ENCODE measurements around the gene BAHCC1. TPM values are rescaled to one million over a fixed set of nuclear protein-coding genes. Genes with fewer than 3 reads are reported as not detected.

Gene BAHCC1
- total RNA-seq, 2 donors from 2014 or later: 12.5 to 26.3 TPM

DNA sequence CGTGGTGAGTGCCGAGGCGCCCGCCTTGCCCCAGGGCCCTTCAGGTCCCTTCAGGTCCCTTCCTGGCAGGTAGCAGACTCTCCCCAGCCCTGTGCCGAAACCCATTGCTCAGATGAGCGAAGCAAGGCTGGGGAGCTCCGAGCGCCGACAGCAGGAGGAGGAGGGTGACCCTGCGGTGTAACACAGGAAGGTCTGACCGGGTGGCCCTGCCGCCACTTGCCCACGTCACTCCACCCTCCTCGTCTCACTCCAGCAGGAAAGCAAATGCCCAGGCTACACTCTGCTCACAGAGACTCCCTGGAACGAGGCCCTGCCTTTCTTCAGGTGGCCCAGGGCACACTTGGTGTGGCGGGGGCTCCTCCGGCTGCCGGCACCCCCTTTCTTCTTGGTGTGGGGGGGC is 60.1 kb downstream of the BAHCC1 start:
- Histone ChIP-seq H3K27me3 (no peaks in the 10 kb centered on the region), H3K27ac (no peak overlapping the region), H3K9ac (ENCODE audit: low read depth in 2 of 2, low read length in 2 of 2) (no peak overlapping the region), H3K9me3 (no peaks in the 10 kb centered on the region), H3K4me3 (no peak overlapping the region), H3K4me1 (no peaks in the 10 kb centered on the region), H3K36me3 (no peaks in the 10 kb centered on the region)
- DNase-seq: no peak
- intact Hi-C loops (cut with DNase I): no loop called here
- no peak for TF ChIP-seq CTCF (IDR thresholded peaks at IDR 0.05)

- no peaks in the 10 kb centered on the region for H3K27me3 ChIP-seq
- no peak for DNase-seq
- no peak overlapping the region for H3K27ac ChIP-seq
- H3K9ac ChIP-seq (ENCODE audit: low read depth in 2 of 2, low read length in 2 of 2): no peak overlapping the region
- intact Hi-C loops (cut with DNase I): no loop called here
- TF ChIP-seq CTCF (IDR thresholded peaks at IDR 0.05): no peak
- no peaks in the 10 kb centered on the region for H3K9me3 ChIP-seq
- no peaks in the 10 kb centered on the region for H3K36me3 ChIP-seq
- no peak overlapping the region for H3K4me3 ChIP-seq
- no peaks in the 10 kb centered on the region for H3K4me1 ChIP-seq
Observed at GRCh38 chr17:81456091-81456490, 60.8 kb downstream of the BAHCC1 start.

DNA sequence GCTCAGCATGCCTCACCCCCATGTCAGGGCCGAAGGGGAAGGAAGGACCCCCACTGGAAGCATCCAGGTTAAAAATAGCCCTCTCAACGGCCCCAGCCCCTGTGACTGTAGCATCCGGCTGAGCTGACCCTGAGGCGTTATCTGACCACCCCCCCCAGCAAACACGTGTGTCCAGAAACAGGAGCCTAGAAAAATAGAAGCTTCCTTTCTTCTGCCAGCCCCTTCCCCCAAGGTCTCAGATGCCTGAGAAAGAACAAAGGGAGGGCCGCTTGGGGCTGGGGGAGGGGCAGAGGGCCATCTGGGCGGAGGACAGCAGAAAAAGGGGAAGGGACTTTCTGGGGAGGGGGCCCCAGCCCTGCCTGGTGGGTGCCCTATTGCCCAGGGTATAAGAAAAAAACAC is 61.5 kb downstream of the BAHCC1 start:
- intact Hi-C loops (cut with DNase I): no loop called here
- no peak for TF ChIP-seq CTCF (IDR thresholded peaks at IDR 0.05)
- Histone ChIP-seq H3K4me3 (no peak overlapping the region), H3K27ac (no peak overlapping the region), H3K9ac (ENCODE audit: low read depth in 2 of 2, low read length in 2 of 2) (no peak overlapping the region), H3K9me3 (no peaks in the 10 kb centered on the region), H3K36me3 (no peaks in the 10 kb centered on the region), H3K4me1 (no peaks in the 10 kb centered on the region), H3K27me3 (no peaks in the 10 kb centered on the region)
- no peak for DNase-seq

DNA sequence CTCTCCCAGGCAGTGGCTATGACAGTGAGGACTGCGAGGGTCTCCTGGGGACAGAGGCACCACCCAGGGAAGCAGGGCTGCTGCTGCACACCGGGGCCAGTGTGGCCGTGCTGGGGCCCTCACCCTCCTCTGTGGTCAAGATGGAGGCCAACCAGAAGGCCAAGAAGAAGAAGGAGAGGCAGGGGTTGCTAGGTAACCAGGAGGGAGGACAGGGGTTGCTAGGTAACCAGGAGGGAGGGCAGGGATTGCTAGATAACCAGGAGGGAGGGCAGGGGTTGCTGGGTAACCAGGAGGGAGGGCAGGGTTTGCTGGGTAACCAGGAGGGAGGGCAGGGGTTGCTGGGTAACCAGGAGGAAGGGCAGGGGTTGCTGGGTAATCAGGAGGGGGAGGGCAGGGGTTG is 62.1 kb downstream of the BAHCC1 start:
- H3K27ac ChIP-seq: no peak overlapping the region
- H3K4me1 ChIP-seq: no peaks in the 10 kb centered on the region
- H3K9ac ChIP-seq (ENCODE audit: low read depth in 2 of 2, low read length in 2 of 2): no peak overlapping the region
- no peaks in the 10 kb centered on the region for H3K9me3 ChIP-seq
- H3K4me3 ChIP-seq: no peak overlapping the region
- no peak for DNase-seq
- no peaks in the 10 kb centered on the region for H3K36me3 ChIP-seq
- TF ChIP-seq CTCF (IDR thresholded peaks at IDR 0.05): no peak
- H3K27me3 ChIP-seq: no peaks in the 10 kb centered on the region
- intact Hi-C loops (cut with DNase I): no loop called here

DNA sequence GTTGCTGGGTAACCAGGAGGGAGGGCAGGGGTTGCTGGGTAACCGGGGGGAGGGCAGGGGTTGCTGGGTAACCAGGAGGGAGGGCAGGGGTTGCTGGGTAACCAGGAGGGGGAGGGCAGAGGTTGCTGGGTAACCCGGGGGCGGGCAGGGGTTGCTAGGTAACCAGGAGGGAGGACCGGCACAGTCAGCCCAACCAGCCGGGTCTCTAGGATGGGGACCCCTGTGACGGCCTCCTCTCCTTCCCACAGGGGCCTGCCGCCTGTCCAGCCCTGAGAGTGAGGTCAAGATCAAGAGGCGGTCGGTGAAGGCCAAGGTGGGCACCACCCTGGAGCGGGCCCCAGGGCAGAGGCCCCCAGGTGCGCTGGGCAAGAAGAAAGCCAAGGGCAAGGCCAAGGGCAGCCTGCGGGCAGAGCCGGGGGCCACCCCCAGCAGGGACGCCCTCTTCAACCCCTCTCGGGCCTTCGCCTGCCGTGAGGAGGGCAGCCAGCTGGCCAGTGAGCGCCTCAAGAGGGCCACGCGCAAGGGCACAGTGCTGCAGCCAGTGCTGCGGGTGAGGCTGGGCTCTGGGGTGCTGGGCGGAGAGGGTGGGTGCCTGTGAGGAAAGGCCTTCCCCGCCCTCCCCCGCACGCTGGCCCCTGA is 62.8 kb downstream of the BAHCC1 start:
- Histone ChIP-seq H3K9ac (ENCODE audit: low read depth in 2 of 2, low read length in 2 of 2) (no peak overlapping the region), H3K4me3 (no peak overlapping the region), H3K4me1 (no peaks in the 10 kb centered on the region), H3K27ac (no peak overlapping the region), H3K36me3 (no peaks in the 10 kb centered on the region), H3K27me3 (no peaks in the 10 kb centered on the region), H3K9me3 (no peaks in the 10 kb centered on the region)
- TF ChIP-seq CTCF (IDR thresholded peaks at IDR 0.05): no peak
- DNase-seq: no peak
- intact Hi-C loops (cut with DNase I): no loop called here

Data from colonic mucosa (tissue), 4 donors.